BE2C (cell line): ENCODE data around the gene TECPR2.

Experiments
- DNase-seq: peaks from one replicate; pipeline ENCODE4 v3.0.0-alpha.2; 2020
- H3K27me3 ChIP-seq: fragments of 250-450 bp; sonication (Bioruptor Pico); 2 replicates; pipeline ENCODE4 v1.5.1; 2020; ENCODE audit warnings: mild to moderate bottlenecking
- H3K36me3 ChIP-seq: fragments of 250-450 bp; sonication (Bioruptor Pico); 2 replicates; pipeline ENCODE4 v1.5.1; 2020; ENCODE audit warnings: mild to moderate bottlenecking
- H3K4me1 ChIP-seq: fragments of 250-450 bp; sonication (Bioruptor Pico); 2 replicates; pipeline ENCODE4 v1.5.1; 2020
- H3K4me3 ChIP-seq: 2 replicates; pipeline ENCODE4 v1.5.1; 2011; ENCODE audit warnings: low read depth, low read length
- H3K9me3 ChIP-seq: fragments of 250-450 bp; sonication (Bioruptor Pico); 2 replicates; pipeline ENCODE4 v1.5.1; 2020
- TF ChIP-seq, protein P1 (sequence below): IDR thresholded peaks from 2 replicates; pipeline ENCODE4 v1.5.1; 2012; ENCODE audit warnings: mild to moderate bottlenecking, low read depth, low read length

Gene TECPR2

DNA sequence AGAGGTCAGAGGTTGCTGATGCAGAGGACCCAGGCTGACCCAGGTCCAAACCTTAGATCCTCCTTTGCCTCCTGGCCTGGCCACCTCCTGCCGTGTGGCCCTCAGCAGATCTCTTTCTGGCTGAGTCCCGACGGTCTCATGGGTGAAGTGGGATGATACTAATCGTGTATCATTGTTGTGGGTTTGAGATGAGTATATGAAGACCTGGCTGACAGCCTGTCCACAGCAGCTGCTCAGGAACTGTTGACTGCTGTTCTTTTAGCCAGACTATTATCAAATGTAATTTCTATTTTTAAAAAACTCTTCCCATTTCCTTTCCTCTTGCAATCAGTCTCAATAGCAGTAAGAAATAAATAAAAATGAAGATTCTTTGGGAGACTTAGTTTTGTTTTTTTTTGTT, 101.3 kb downstream of the TECPR2 start:
- Histone ChIP-seq H3K36me3 (no peaks in the 10 kb centered on the region), H3K27me3 (no peaks in the 10 kb centered on the region)
- DNase-seq, result no peak

DNA sequence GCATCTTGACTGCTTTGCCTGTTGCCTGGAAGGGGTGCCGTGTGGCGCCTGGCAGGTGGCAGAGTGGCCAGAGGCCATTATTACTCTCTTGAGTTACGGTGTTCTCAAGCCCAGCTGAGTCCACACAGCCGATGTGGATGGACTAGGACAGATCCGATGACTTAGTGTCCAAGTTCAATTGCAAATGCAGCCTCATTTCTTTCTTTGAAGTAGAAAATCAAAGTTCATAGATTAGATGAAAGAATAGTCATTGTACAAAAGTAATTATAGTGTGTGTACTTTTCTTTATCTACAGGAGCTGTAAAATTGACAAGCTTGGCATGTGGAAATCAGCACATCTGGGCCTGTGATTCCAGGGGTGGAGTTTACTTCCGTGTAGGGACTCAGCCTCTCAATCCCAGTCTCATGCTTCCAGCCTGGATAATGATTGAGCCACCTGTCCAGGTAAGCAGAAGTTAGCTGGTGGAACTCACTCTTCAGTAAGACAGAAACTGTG, 102.2 kb downstream of the TECPR2 start:
- DNase-seq, result no peak
- no peak overlapping the region for H3K4me3 ChIP-seq
- no peaks in the 10 kb centered on the region for H3K9me3 ChIP-seq
- no peaks in the 10 kb centered on the region for H3K4me1 ChIP-seq
- no peaks in the 10 kb centered on the region for H3K36me3 ChIP-seq
- no peaks in the 10 kb centered on the region for H3K27me3 ChIP-seq
- TF ChIP-seq, protein P1, sequence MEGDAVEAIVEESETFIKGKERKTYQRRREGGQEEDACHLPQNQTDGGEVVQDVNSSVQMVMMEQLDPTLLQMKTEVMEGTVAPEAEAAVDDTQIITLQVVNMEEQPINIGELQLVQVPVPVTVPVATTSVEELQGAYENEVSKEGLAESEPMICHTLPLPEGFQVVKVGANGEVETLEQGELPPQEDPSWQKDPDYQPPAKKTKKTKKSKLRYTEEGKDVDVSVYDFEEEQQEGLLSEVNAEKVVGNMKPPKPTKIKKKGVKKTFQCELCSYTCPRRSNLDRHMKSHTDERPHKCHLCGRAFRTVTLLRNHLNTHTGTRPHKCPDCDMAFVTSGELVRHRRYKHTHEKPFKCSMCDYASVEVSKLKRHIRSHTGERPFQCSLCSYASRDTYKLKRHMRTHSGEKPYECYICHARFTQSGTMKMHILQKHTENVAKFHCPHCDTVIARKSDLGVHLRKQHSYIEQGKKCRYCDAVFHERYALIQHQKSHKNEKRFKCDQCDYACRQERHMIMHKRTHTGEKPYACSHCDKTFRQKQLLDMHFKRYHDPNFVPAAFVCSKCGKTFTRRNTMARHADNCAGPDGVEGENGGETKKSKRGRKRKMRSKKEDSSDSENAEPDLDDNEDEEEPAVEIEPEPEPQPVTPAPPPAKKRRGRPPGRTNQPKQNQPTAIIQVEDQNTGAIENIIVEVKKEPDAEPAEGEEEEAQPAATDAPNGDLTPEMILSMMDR, result no peak

More for the DNA sequence above, 101.3 kb downstream of the TECPR2 start:
- Histone ChIP-seq H3K9me3 (no peaks in the 10 kb centered on the region), H3K4me1 (no peaks in the 10 kb centered on the region), H3K4me3 (no peak overlapping the region)
- TF ChIP-seq, protein P1, result no peak

DNA sequence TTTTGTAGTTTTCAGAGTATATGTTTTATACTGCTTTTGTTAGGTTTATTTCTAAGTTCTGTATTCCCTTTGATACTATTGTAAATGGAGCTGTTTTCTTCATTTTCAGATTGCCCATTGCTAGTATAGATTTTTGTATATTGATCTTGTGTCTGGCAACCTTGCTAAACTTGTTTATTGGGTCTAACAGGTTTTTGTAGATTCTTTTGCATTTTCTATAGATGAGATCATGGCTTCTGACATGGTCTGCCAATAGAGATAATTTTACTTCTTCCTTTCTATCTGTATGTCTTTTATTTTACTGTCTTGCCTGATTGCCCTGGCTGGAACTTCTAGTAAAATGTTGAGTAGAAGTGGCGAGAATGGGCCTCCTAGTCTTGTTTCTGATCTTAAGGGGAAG, 106.5 kb downstream of the TECPR2 start:
- no peak overlapping the region for H3K4me3 ChIP-seq
- TF ChIP-seq, protein P1, result no peak
- no peak for DNase-seq
- H3K36me3 ChIP-seq, result no peaks in the 10 kb centered on the region
- no peaks in the 10 kb centered on the region for H3K27me3 ChIP-seq
- H3K4me1 ChIP-seq, result no peaks in the 10 kb centered on the region
- no peaks in the 10 kb centered on the region for H3K9me3 ChIP-seq

DNA sequence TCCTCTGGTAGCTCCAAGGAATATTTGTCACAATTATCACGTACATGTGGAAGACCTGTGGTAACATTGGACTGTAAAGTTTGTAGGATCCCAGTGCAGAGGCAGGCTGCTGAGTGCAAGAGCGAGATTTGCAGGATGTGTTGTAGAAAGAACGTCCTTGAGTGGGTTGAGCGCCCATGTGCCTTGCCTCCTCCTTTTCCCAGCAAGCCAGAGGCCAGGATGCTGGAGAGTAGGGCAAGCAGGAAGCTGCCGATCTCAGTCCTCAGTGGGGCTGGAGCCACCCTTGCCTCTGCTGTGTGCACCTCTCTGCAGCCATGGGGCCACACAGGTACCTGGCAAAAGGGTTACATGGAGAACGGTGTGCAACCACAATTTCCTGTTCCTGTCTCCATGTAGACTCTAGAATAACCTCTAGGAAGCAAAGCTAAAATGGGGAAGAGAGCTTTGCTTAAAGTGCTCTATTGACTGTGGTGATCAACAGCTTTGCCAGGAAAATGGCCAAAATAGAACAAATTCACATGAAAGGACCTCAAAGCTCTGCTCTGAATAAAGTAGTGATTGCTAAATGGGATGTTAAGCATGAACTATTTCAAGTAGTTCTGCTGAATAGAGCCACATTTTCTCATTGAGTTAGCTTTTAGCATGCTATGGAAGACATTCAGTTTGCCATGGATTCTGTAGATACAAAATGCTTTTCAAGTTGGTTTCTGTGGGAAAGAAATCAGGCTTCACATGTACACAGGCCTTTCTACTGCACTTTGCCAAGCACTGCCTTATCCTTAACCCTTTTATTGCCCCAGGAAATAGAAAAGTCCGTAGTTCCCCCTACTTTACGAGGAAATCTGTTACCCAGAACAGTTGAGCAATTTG, 109.4 kb downstream of the TECPR2 start:
- H3K36me3 ChIP-seq, result no peaks in the 10 kb centered on the region
- H3K4me1 ChIP-seq, result no peaks in the 10 kb centered on the region
- H3K9me3 ChIP-seq, result no peaks in the 10 kb centered on the region
- TF ChIP-seq, protein P1, result no peak
- H3K27me3 ChIP-seq, result no peaks in the 10 kb centered on the region
- no peak for DNase-seq
- no peak overlapping the region for H3K4me3 ChIP-seq

DNA sequence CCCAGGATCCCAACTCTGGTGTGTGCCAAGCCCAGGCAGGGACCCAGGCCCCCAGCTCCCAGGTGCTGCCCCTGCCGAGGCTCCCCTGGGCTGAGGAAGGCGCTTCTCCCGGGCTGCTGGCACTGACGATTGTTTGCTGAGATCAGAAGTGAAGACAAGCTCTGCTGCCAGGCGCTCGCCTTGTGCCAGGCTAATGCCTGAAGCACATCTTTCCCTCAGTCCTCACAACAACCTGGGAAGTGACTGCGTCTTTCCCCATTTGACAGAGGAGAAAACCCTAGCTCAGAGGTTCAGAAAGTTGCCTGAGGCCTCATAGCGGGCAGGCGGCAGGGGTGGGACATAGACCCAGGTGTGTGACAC, 110.0 kb downstream of the TECPR2 start:
- H3K36me3 ChIP-seq, result no peaks in the 10 kb centered on the region
- no peaks in the 10 kb centered on the region for H3K4me1 ChIP-seq
- no peaks in the 10 kb centered on the region for H3K27me3 ChIP-seq
- no peaks in the 10 kb centered on the region for H3K9me3 ChIP-seq
- TF ChIP-seq, protein P1, result no peak
- H3K4me3 ChIP-seq, result no peak overlapping the region
- no peak for DNase-seq

DNA sequence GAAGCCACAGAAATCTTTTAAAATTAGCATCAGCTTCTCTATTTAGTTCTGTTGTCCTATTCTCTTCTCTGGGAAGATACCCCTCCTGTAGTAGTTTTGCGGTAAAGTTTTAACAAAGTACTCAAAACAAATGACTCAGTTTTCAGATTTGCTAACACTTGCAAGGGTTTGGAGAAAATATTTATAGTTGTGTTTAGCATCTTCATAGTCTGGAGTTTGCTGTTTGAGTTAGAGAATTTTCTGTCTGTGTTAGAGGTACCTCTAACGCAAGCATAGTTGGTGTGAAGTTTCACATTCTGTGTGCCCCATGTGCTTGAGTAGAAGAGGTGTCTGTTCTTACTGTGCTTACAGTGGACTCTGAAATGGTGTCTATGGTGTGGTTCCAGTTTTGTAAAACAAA, 110.8 kb downstream of the TECPR2 start:
- H3K4me3 ChIP-seq, result no peak overlapping the region
- no peaks in the 10 kb centered on the region for H3K36me3 ChIP-seq
- no peaks in the 10 kb centered on the region for H3K27me3 ChIP-seq
- H3K9me3 ChIP-seq, result no peaks in the 10 kb centered on the region
- no peaks in the 10 kb centered on the region for H3K4me1 ChIP-seq
- no peak for DNase-seq
- TF ChIP-seq, protein P1, result no peak
